H9 (cell line): ENCODE results near the gene ROBO2. TPM values are rescaled to one million over a fixed set of nuclear protein-coding genes. Genes with fewer than 3 reads are reported as not detected.

ENCODE experiments used
- DNase-seq: peaks from one replicate; pipeline ENCODE4 v3.0.0-alpha.2; 2017
- H2AFZ ChIP-seq: one replicate; pipeline ENCODE4 v1.6.1; 2013; ENCODE audit warnings: mild to moderate bottlenecking, low read length, control low read depth, moderate library complexity
- H2AK5ac ChIP-seq: 2 replicates; pipeline ENCODE4 v1.6.1; 2013; ENCODE audit warnings: low read length, control low read depth, mixed read lengths; ENCODE audit not compliant: insufficient read length
- H2BK120ac ChIP-seq: one replicate; pipeline ENCODE4 v1.6.1; 2013; ENCODE audit warnings: low read depth, mild to moderate bottlenecking, low read length, control low read depth, inconsistent platforms; ENCODE audit not compliant: poor library complexity, severe bottlenecking
- H2BK12ac ChIP-seq: 2 replicates; pipeline ENCODE4 v1.6.1; 2013; ENCODE audit warnings: low read length, control low read depth, mixed read lengths, low read depth; ENCODE audit not compliant: insufficient read length
- H2BK15ac ChIP-seq: 2 replicates; pipeline ENCODE4 v1.6.1; 2013; ENCODE audit warnings: low read depth, low read length, control low read depth
- H2BK20ac ChIP-seq: one replicate; pipeline ENCODE4 v1.6.1; 2013; ENCODE audit warnings: low read depth, mild to moderate bottlenecking, low read length, control low read depth, inconsistent platforms; ENCODE audit not compliant: poor library complexity, severe bottlenecking
- H2BK5ac ChIP-seq: 2 replicates; pipeline ENCODE4 v1.6.1; 2013; ENCODE audit warnings: low read length, control low read depth, mixed read lengths; ENCODE audit not compliant: insufficient read length
- H3K14ac ChIP-seq: 2 replicates; pipeline ENCODE4 v1.6.1; 2013; ENCODE audit warnings: low read length, control low read depth; ENCODE audit not compliant: insufficient read depth
- H3K18ac ChIP-seq: 2 replicates; pipeline ENCODE4 v1.6.1; 2013; ENCODE audit warnings: low read depth, mild to moderate bottlenecking, mixed read lengths, low read length, control low read depth; ENCODE audit not compliant: insufficient read length
- H3K23ac ChIP-seq: 2 replicates; pipeline ENCODE4 v1.6.1; 2013; ENCODE audit warnings: low read length, control low read depth, mixed read lengths, low read depth; ENCODE audit not compliant: insufficient read length
- H3K23me2 ChIP-seq: 2 replicates; pipeline ENCODE4 v1.6.1; 2013; ENCODE audit warnings: low read depth, mild to moderate bottlenecking, mixed read lengths, low read length, control low read depth; ENCODE audit not compliant: insufficient read length, poor library complexity, severe bottlenecking
- H3K27ac ChIP-seq: 2 replicates; pipeline ENCODE4 v1.5.1; 2013; ENCODE audit warnings: low read length, control low read depth, mixed read lengths, low read depth; ENCODE audit not compliant: insufficient read length
- H3K27me3 ChIP-seq: 2 replicates; pipeline ENCODE4 v1.6.1; 2013; ENCODE audit warnings: low read length, control low read depth, inconsistent platforms; ENCODE audit not compliant: insufficient read depth
- H3K4ac ChIP-seq: 2 replicates; pipeline ENCODE4 v1.6.1; 2013; ENCODE audit warnings: low read depth, mild to moderate bottlenecking, control low read depth, inconsistent platforms, low read length, moderate library complexity
- H3K4me1 ChIP-seq: 2 replicates; pipeline ENCODE4 v1.6.1; 2013; ENCODE audit warnings: low read length, control low read depth, inconsistent platforms; ENCODE audit not compliant: insufficient read depth
- H3K4me2 ChIP-seq: 2 replicates; pipeline ENCODE4 v1.6.1; 2013; ENCODE audit warnings: low read length, control low read depth, mixed read lengths; ENCODE audit not compliant: insufficient read length, insufficient read depth
- H3K56ac ChIP-seq: 2 replicates; pipeline ENCODE4 v1.6.1; 2013; ENCODE audit warnings: low read depth, mild to moderate bottlenecking, mixed read lengths, low read length, control low read depth; ENCODE audit not compliant: insufficient read length
- H3K79me1 ChIP-seq: 2 replicates; pipeline ENCODE4 v1.6.1; 2013; ENCODE audit warnings: low read depth, mild to moderate bottlenecking, moderate library complexity, low read length, control low read depth, inconsistent platforms; ENCODE audit not compliant: insufficient read depth, poor library complexity, severe bottlenecking
- H3K79me2 ChIP-seq: 2 replicates; pipeline ENCODE4 v1.6.1; 2013; ENCODE audit warnings: low read length, control low read depth, inconsistent platforms; ENCODE audit not compliant: insufficient read depth
- H3K9ac ChIP-seq: 2 replicates; pipeline ENCODE4 v1.6.1; 2013; ENCODE audit warnings: low read length, control low read depth, mixed read lengths; ENCODE audit not compliant: insufficient read length; ENCODE audit errors: extremely low read depth
- H3K9me3 ChIP-seq: one replicate; pipeline ENCODE4 v1.6.1; 2013; ENCODE audit warnings: low read depth, low read length, inconsistent platforms; ENCODE audit not compliant: control insufficient read depth
- H3T11ph ChIP-seq: one replicate; pipeline ENCODE4 v1.6.1; 2013; ENCODE audit warnings: mild to moderate bottlenecking, low read length, control low read depth, inconsistent platforms
- H4K20me1 ChIP-seq: one replicate; pipeline ENCODE4 v1.6.1; 2013; ENCODE audit not compliant: control insufficient read depth, insufficient read length, insufficient read depth
- H4K5ac ChIP-seq: 2 replicates; pipeline ENCODE4 v1.6.1; 2013; ENCODE audit warnings: low read depth, mild to moderate bottlenecking, mixed read lengths, low read length, control low read depth; ENCODE audit not compliant: insufficient read length
- H4K8ac ChIP-seq: replicated peaks from 2 replicates; pipeline ENCODE4 v1.6.1; 2013; ENCODE audit warnings: low read length, control low read depth, mixed read lengths, low read depth; ENCODE audit not compliant: insufficient read length
- H4K91ac ChIP-seq: 2 replicates; pipeline ENCODE4 v1.6.1; 2013; ENCODE audit warnings: low read depth, mild to moderate bottlenecking, moderate library complexity, mixed read lengths, low read length, control low read depth; ENCODE audit not compliant: insufficient read length
- H3K27ac Mint-ChIP-seq, 3 experiments: 2 replicates in 2 of 3; 3 replicates in 1 of 3; pipeline ENCODE4 v1.8.0; 2020 to 2021; ENCODE audit warnings: mixed read lengths in 3 of 3, mild to moderate bottlenecking in 1 of 3, moderate library complexity in 1 of 3
- H3K27me3 Mint-ChIP-seq: 2 replicates; pipeline ENCODE4 v1.8.0; 2021; ENCODE audit warnings: low read depth, mild to moderate bottlenecking, moderate library complexity, mixed read lengths
- H3K36me3 Mint-ChIP-seq, 3 experiments: 2 replicates in 2 of 3; 3 replicates in 1 of 3; pipeline ENCODE4 v1.8.0; 2020 to 2021; ENCODE audit warnings: low read depth in 3 of 3, mixed read lengths in 3 of 3; ENCODE audit not compliant: insufficient read depth in 1 of 3
- H3K4me1 Mint-ChIP-seq, 2 experiments: 2 replicates each; pipeline ENCODE4 v1.8.0; 2020; ENCODE audit warnings: mixed read lengths in 2 of 2
- H3K4me3 Mint-ChIP-seq, 2 experiments: 2 replicates in 1 of 2; 3 replicates in 1 of 2; pipeline ENCODE4 v1.8.0; 2020 to 2021; ENCODE audit warnings: mild to moderate bottlenecking in 2 of 2, mixed read lengths in 2 of 2, moderate library complexity in 1 of 2
- H3K9me3 Mint-ChIP-seq, 2 experiments: 2 replicates in 1 of 2; 3 replicates in 1 of 2; pipeline ENCODE4 v1.8.0; 2020; ENCODE audit warnings: mild to moderate bottlenecking in 2 of 2, mixed read lengths in 2 of 2, moderate library complexity in 1 of 2
- CTCF ChIP-seq: fragments of 200-600 bp; sonication (generic); conservative IDR thresholded peaks from 3 replicates; pipeline ENCODE4 v1.8.0; 2021; ENCODE audit warnings: antibody characterized with exemption, mild to moderate bottlenecking
- whole genome bisulfite sequencing: extraction: QIAGEN DNeasy Blood & Tissue Kit; methylation state at CpG from one replicate; pipeline ENCODE4 v1.1.7; 2013; ENCODE audit warnings: missing lambda C conversion rate, low lambda C conversion rate, mixed read lengths; ENCODE audit not compliant: insufficient read length; ENCODE audit errors: extremely low coverage; 5-methylcytosine and 5-hydroxymethylcytosine counted together
- total RNA-seq: library from RNA; stranded (reverse); gene quantifications from 2 replicates; pipeline ENCODE4 v1.2.1, GENCODE V29; 2021

ROBO2 gene
- total RNA-seq, 1 experiment from 2014 or later = 2.3 TPM

GRCh38 chr3:77690284-77690845 lies 650.5 kb downstream of the ROBO2 start:
- Mint-ChIP-seq H3K4me1 (peaks cover 23 to 24% of the 10 kb centered on the region in 2 experiments), H3K27ac (no peak overlapping the region), H3K27me3 (no peaks in the 10 kb centered on the region), H3K4me3 (no peak overlapping the region), H3K9me3 (no peaks in the 10 kb centered on the region), H3K36me3 (no peaks in the 10 kb centered on the region; a peak in 1 of 7 replicates)
- Histone ChIP-seq H3T11ph (no peak overlapping the region), H2BK15ac (no peak overlapping the region), H3K18ac (no peak overlapping the region), H3K9ac (no peak overlapping the region), H2BK5ac (no peak overlapping the region), H3K4me2 (no peak overlapping the region), H2AFZ (no peak overlapping the region), H4K91ac (no peak overlapping the region), H3K79me1 (no peaks in the 10 kb centered on the region), H3K9me3 (no peaks in the 10 kb centered on the region), H2BK20ac (no peak overlapping the region), H4K5ac (no peak overlapping the region), H4K20me1 (no peaks in the 10 kb centered on the region), H3K4ac (no peak overlapping the region), H2AK5ac (no peak overlapping the region), H3K79me2 (no peaks in the 10 kb centered on the region), H3K14ac (no peak overlapping the region), H3K56ac (no peak overlapping the region), H3K23me2 (no peaks in the 10 kb centered on the region), H2BK120ac (no peak overlapping the region), H3K27ac (no peak overlapping the region), H3K4me1 (peaks cover 4% of the 10 kb centered on the region; the same call in 1 of the 2 replicates), H2BK12ac (no peak overlapping the region), H4K8ac (no peak overlapping the region), H3K27me3 (no peaks in the 10 kb centered on the region), H3K23ac (no peak overlapping the region)
- DNase-seq = no peak
- TF ChIP-seq CTCF = no peak
- no CpG with 5 or more reads among the region's 7 CpGs for WGBS
